H1 (cell line): ENCODE measurements around the gene ITPK1. TPM values are rescaled to one million over a fixed set of nuclear protein-coding genes. Genes with fewer than 3 reads are reported as not detected.

Experiments used
- CTCF ChIA-PET: fragments of 300-600 bp; sonication (Branson Sonifier 250); formaldehyde crosslinking; loops from one replicate; lab custom pipeline; 2021; ENCODE audit not compliant: partially characterized antibody; lab: Charles Lee
- POLR2A ChIA-PET: fragments of 300-600 bp; sonication (Branson Sonifier 250); formaldehyde crosslinking; loops from one replicate; lab custom pipeline; 2021; ENCODE audit warnings: inconsistent platforms; ENCODE audit not compliant: partially characterized antibody; lab: Charles Lee
- DNase-seq, 2 experiments: peaks; one replicate each; pipeline versions ENCODE4 v3.0.0 to v3.0.0-alpha.2; 2010 to 2022; ENCODE audit warnings: low spot score in 2 of 2, low read depth in 1 of 2, mixed read lengths in 1 of 2
- FAIRE-seq: peaks from 2 replicates; lab custom pipeline; 2011; peaks lifted over from hg19 to GRCh38; lab: Jason Lieb, UNC
- H2AFZ ChIP-seq: 2 replicates; pipeline ENCODE4 v1.8.1; 2012; ENCODE audit warnings: low read length, inconsistent platforms
- H2AK5ac ChIP-seq: 2 replicates; pipeline ENCODE4 v1.6.1; 2013; ENCODE audit warnings: low read depth, low read length
- H2BK120ac ChIP-seq: replicated peaks from 2 replicates; pipeline ENCODE3; 2013; ENCODE audit warnings: low read depth, low read length, inconsistent platforms
- H2BK12ac ChIP-seq: 2 replicates; pipeline ENCODE4 v1.6.1; 2013; ENCODE audit warnings: low read depth, low read length
- H2BK15ac ChIP-seq: 2 replicates; pipeline ENCODE4 v1.6.1; 2013; ENCODE audit warnings: low read length
- H2BK20ac ChIP-seq: 2 replicates; pipeline ENCODE4 v1.6.1; 2013; ENCODE audit warnings: low read length
- H2BK5ac ChIP-seq: 2 replicates; pipeline ENCODE4 v1.6.1; 2013; ENCODE audit warnings: low read depth, low read length
- H3K14ac ChIP-seq: 2 replicates; pipeline ENCODE4 v1.6.1; 2013; ENCODE audit warnings: inconsistent platforms; ENCODE audit not compliant: insufficient read length
- H3K18ac ChIP-seq: 2 replicates; pipeline ENCODE4 v1.6.1; 2013; ENCODE audit warnings: low read length; ENCODE audit errors: extremely low read depth
- H3K23ac ChIP-seq: 2 replicates; pipeline ENCODE4 v1.6.1; 2013; ENCODE audit warnings: inconsistent platforms; ENCODE audit not compliant: insufficient read length
- H3K23me2 ChIP-seq: 2 replicates; pipeline ENCODE4 v1.6.1; 2013; ENCODE audit warnings: low read depth, low read length
- H3K27ac ChIP-seq: 2 replicates; pipeline ENCODE4 v1.6.1; 2011; ENCODE audit warnings: low read depth, low read length, inconsistent platforms
- H3K27me3 ChIP-seq, 4 experiments: replicated peaks in 1 of 4; 1 replicate in 1 of 4; 2 replicates in 3 of 4; pipeline versions ENCODE4 v1.6.1 to v1.8.1; 2011 to 2013; ENCODE audit warnings: low read length in 3 of 4, mild to moderate bottlenecking in 3 of 4, inconsistent platforms in 2 of 4, mixed read lengths in 2 of 4, moderate library complexity in 1 of 4; ENCODE audit not compliant: control insufficient read depth in 3 of 4, insufficient read depth in 3 of 4; ENCODE audit errors: extremely low read depth in 1 of 4
- H3K36me3 ChIP-seq, 4 experiments: 2 replicates each; pipeline versions ENCODE4 v1.6.1 to v1.8.1; 2011 to 2013; ENCODE audit warnings: mild to moderate bottlenecking in 4 of 4, low read length in 3 of 4, moderate library complexity in 2 of 4, control low read depth in 1 of 4, inconsistent platforms in 1 of 4; ENCODE audit not compliant: insufficient read depth in 4 of 4, control insufficient read depth in 2 of 4
- H3K4ac ChIP-seq: replicated peaks from 2 replicates; pipeline ENCODE3; 2013; ENCODE audit warnings: low read length, low read depth, mixed read lengths, inconsistent platforms; ENCODE audit not compliant: insufficient read length
- H3K4me1 ChIP-seq, 4 experiments: replicated peaks in 1 of 4; 1 replicate in 1 of 4; 2 replicates in 3 of 4; pipeline versions ENCODE4 v1.6.1 to v1.8.1; 2011 to 2013; ENCODE audit warnings: low read length in 3 of 4, inconsistent platforms in 2 of 4, mixed read lengths in 1 of 4; ENCODE audit not compliant: insufficient read depth in 4 of 4, control insufficient read depth in 3 of 4
- H3K4me2 ChIP-seq, 2 experiments: 2 replicates each; pipeline versions ENCODE4 v1.6.1 to v1.8.1; 2011 to 2013; ENCODE audit warnings: low read depth in 2 of 2, low read length in 2 of 2, control low read depth in 1 of 2, inconsistent platforms in 1 of 2, mild to moderate bottlenecking in 1 of 2; ENCODE audit not compliant: insufficient read depth in 1 of 2
- H3K4me3 ChIP-seq, 4 experiments: fragments of 200-600, 300-600 bp in 1 of 4; sonication (generic), shearing (Covaris generic), sonication (Bioruptor Twin) in 1 of 4; 2 replicates each; pipeline versions ENCODE4 v1.5.1 to v1.8.1; 2011 to 2016; ENCODE audit warnings: low read length in 4 of 4, low read depth in 3 of 4, control low read depth in 2 of 4, inconsistent platforms in 2 of 4, mild to moderate bottlenecking in 2 of 4, mixed read lengths in 1 of 4, moderate library complexity in 1 of 4; ENCODE audit not compliant: insufficient read depth in 2 of 4; ENCODE audit errors: extremely low read depth in 1 of 4
- H3K56ac ChIP-seq: replicated peaks from 2 replicates; pipeline ENCODE3; 2013; ENCODE audit warnings: low read depth, mild to moderate bottlenecking, mixed read lengths, low read length, inconsistent platforms; ENCODE audit not compliant: insufficient read length
- H3K79me1 ChIP-seq: 2 replicates; pipeline ENCODE4 v1.6.1; 2013; ENCODE audit warnings: low read depth, low read length, control low read depth
- H3K79me2 ChIP-seq, 2 experiments: 2 replicates each; pipeline versions ENCODE4 v1.6.1 to v1.8.1; 2012 to 2013; ENCODE audit warnings: low read length in 2 of 2, mild to moderate bottlenecking in 2 of 2, inconsistent platforms in 1 of 2; ENCODE audit not compliant: insufficient read depth in 2 of 2, control insufficient read depth in 1 of 2
- H3K9ac ChIP-seq, 4 experiments: replicated peaks in 1 of 4; 1 replicate in 1 of 4; 2 replicates in 3 of 4; pipeline versions ENCODE4 v1.6.1 to v1.8.1; 2011 to 2013; ENCODE audit warnings: low read depth in 3 of 4, low read length in 3 of 4, control low read depth in 2 of 4, mild to moderate bottlenecking in 2 of 4, moderate library complexity in 2 of 4, inconsistent platforms in 1 of 4; ENCODE audit errors: extremely low read depth in 1 of 4
- H3K9me3 ChIP-seq, 2 experiments: 2 replicates each; pipeline versions ENCODE4 v1.6.1 to v1.8.1; 2012 to 2013; ENCODE audit warnings: mild to moderate bottlenecking in 2 of 2, moderate library complexity in 2 of 2, control low read depth in 1 of 2, inconsistent platforms in 1 of 2, low read depth in 1 of 2, low read length in 1 of 2, mixed read lengths in 1 of 2; ENCODE audit not compliant: insufficient read depth in 2 of 2
- H4K20me1 ChIP-seq, 2 experiments: replicated peaks in 1 of 2; 2 replicates each; pipeline versions ENCODE3 to v1.8.1; 2011 to 2013; ENCODE audit warnings: inconsistent platforms in 2 of 2, low read length in 2 of 2, mild to moderate bottlenecking in 1 of 2; ENCODE audit not compliant: insufficient read depth in 2 of 2, control insufficient read depth in 1 of 2
- H4K5ac ChIP-seq: 2 replicates; pipeline ENCODE4 v1.6.1; 2013; ENCODE audit warnings: low read length, low read depth, mixed read lengths, inconsistent platforms; ENCODE audit not compliant: insufficient read length
- H4K8ac ChIP-seq: 2 replicates; pipeline ENCODE4 v1.8.0; 2013; ENCODE audit warnings: mild to moderate bottlenecking, moderate library complexity, low read length, inconsistent platforms; ENCODE audit not compliant: insufficient read depth; ENCODE audit errors: extremely low read depth
- H4K91ac ChIP-seq: replicated peaks from 2 replicates; pipeline ENCODE3; 2013; ENCODE audit warnings: low read length, mixed read lengths, inconsistent platforms; ENCODE audit not compliant: insufficient read length
- ASH2L ChIP-seq: fragments of 200-600, 300-600 bp; sonication (generic); IDR thresholded peaks from one replicate; pipeline ENCODE4 v1.7.1; 2017; ENCODE audit warnings: low read length
- ATF2 ChIP-seq: IDR thresholded peaks from 2 replicates; pipeline ENCODE4 v1.6.1; 2012; ENCODE audit warnings: low read length, inconsistent platforms
- CTCF ChIP-seq, 3 experiments: IDR thresholded peaks; 1 replicate in 2 of 3; 2 replicates in 1 of 3; pipeline versions ENCODE4 v1.5.1 to v1.6.1; 2011; ENCODE audit warnings: low read length in 3 of 3, mild to moderate bottlenecking in 3 of 3, inconsistent platforms in 2 of 3, low read depth in 1 of 3, moderate library complexity in 1 of 3; ENCODE audit not compliant: insufficient read depth in 1 of 3; ENCODE audit errors: control extremely low read depth in 1 of 3
- E2F6 ChIP-seq: IDR thresholded peaks from 2 replicates; pipeline ENCODE4 v1.6.1; 2012; ENCODE audit warnings: inconsistent platforms
- RAD21 ChIP-seq, 2 experiments: IDR thresholded peaks in 1 of 2; conservative IDR thresholded peaks in 1 of 2; 2 replicates each; pipeline ENCODE4 v1.6.1; 2011; ENCODE audit warnings: low read depth in 2 of 2, low read length in 2 of 2, improper control_type of control experiment in 1 of 2, inconsistent platforms in 1 of 2, mild to moderate bottlenecking in 1 of 2, moderate library complexity in 1 of 2
- SP1 ChIP-seq: IDR thresholded peaks from 2 replicates; pipeline ENCODE4 v1.6.1; 2011; ENCODE audit warnings: low read depth, low read length
- YY1 ChIP-seq: IDR thresholded peaks from 2 replicates; pipeline ENCODE4 v1.6.1; 2011; ENCODE audit warnings: low read depth, mild to moderate bottlenecking, low read length
- WGBS, 2 experiments: shearing (Covaris generic) in 1 of 2; methylation state at CpG; one replicate each; pipeline versions ENCODE4 v1.1.6 to v1.1.7; 2013 to 2015; ENCODE audit warnings: low lambda C conversion rate in 2 of 2, mixed read lengths in 2 of 2, inconsistent platforms in 1 of 2, low coverage in 1 of 2, missing lambda C conversion rate in 1 of 2; ENCODE audit not compliant: insufficient replicate concordance in 2 of 2, insufficient coverage in 1 of 2, insufficient read length in 1 of 2; ENCODE audit errors: extremely low coverage in 1 of 2, missing lambda C conversion rate in 1 of 2; 5-methylcytosine and 5-hydroxymethylcytosine counted together
- polyA plus RNA-seq, 7 experiments: library from polyadenylated mRNA; depleted of rRNA in 3 of 7; stranded (reverse) in 5 of 7; unstranded in 2 of 7; fragments of >200 nt in 5 of 7; fragments of 200-250 nt in 2 of 7; gene quantifications; 1 replicate in 5 of 7; 2 replicates in 1 of 7; 4 replicates in 1 of 7; pipeline versions ENCODE4 v1.2.1 to v1.2.3, GENCODE V29; 2011 to 2013; ENCODE audit warnings: missing spikeins in 2 of 7, mixed read lengths in 2 of 7
- total RNA-seq: library from RNA; stranded (reverse); fragmentation: NEBNext Ultra II Directional; extraction: Animal tissue kit (Norgen Biotek cat#: 25700); gene quantifications from 2 replicates; pipeline ENCODE4 v1.2.1, GENCODE V29; 2021

The ITPK1 gene
- total and polyA plus RNA-seq, 2 of the 8 experiments (the other 6 are each of a cell fraction or from before 2014, with no cell fraction given), result 108 to 143 TPM

GRCh38 chr14:93160353-93160801 is 44.7 kb upstream of the ITPK1 start:
- H4K8ac ChIP-seq, result no peak overlapping the region
- H2BK20ac ChIP-seq, result peak overlapping the region; percentile 86; the same call in 1 of the 2 replicates
- no peaks in the 10 kb centered on the region for H3K23me2 ChIP-seq
- H2BK5ac ChIP-seq, result no peak overlapping the region; the same call in 1 of the 2 replicates
- no peaks in the 10 kb centered on the region for H4K20me1 ChIP-seq
- ChIA-PET CTCF (interaction anchor here (0.6 to 3.3 kb wide), 23 partner anchors 14 to 381 kb away, joined by 3 to 48 read pairs (median 3); partner anchors contain the start of genes GON7 and UBR7), POLR2A (interaction anchor here (0.8 kb wide), 1 partner anchor 33 kb away, joined by 3 read pairs; no protein-coding TSS in a partner anchor)
- H3K4me3 ChIP-seq, result no peak overlapping the region
- H3K4ac ChIP-seq, result no peak overlapping the region
- 39% methylated on average over 4 of the region's 4 CpGs; no CpG with 5 or more reads in 1 of the 2 experiments for WGBS, 2 experiments
- peak overlapping the region; percentile 81; the same call in 1 of the 2 replicates for H2AFZ ChIP-seq
- H3K4me2 ChIP-seq, result no peak overlapping the region
- H3K4me1 ChIP-seq, result no peaks in the 10 kb centered on the region; a peak in 3 of 7 replicates
- no peak overlapping the region for H4K5ac ChIP-seq
- no peak overlapping the region for H2BK15ac ChIP-seq
- H3K27me3 ChIP-seq, result no peaks in the 10 kb centered on the region
- no peak overlapping the region for H3K23ac ChIP-seq
- no peak for DNase-seq
- H3K79me2 ChIP-seq, result no peaks in the 10 kb centered on the region
- no peaks in the 10 kb centered on the region for H3K79me1 ChIP-seq
- H3K9me3 ChIP-seq, result no peaks in the 10 kb centered on the region
- H3K14ac ChIP-seq, result no peak overlapping the region
- no peaks in the 10 kb centered on the region for H3K36me3 ChIP-seq
- no peak overlapping the region; a peak in 1 of 7 replicates for H3K9ac ChIP-seq
- H2BK12ac ChIP-seq, result 0 out of 2 replicates have a peak overlapping the region, but pooled peaks have one; percentile 80
- H2AK5ac ChIP-seq, result peak overlapping the region; percentile 82; the same call in 1 of the 2 replicates
- H3K27ac ChIP-seq, result no peak overlapping the region
- no peak overlapping the region for H3K18ac ChIP-seq
- no peak overlapping the region for H4K91ac ChIP-seq
- no peak overlapping the region for H2BK120ac ChIP-seq
- no peak overlapping the region for H3K56ac ChIP-seq
- no peak for FAIRE-seq
- TF ChIP-seq E2F6 (no peak), RAD21 (IDR thresholded peaks at IDR 0.05 in 1 of 2, conservative IDR thresholded peaks at IDR 0.05 in 1 of 2; ENCODE audit: low read depth in 2 of 2, low read length in 2 of 2) (peak; percentile 64 to 75), YY1 (0 out of 2 replicates have a peak, but pooled peaks have one; percentile 22), ASH2L (peak; percentile 58), SP1 (0 out of 2 replicates have a peak, but pooled peaks have one; percentile 44), ATF2 (no peak), CTCF (IDR thresholded peaks at IDR 0.05; ENCODE audit: control extremely low read depth in 1 of 3, insufficient read depth in 1 of 3, low read depth in 1 of 3, low read length in 3 of 3) (peak; percentile 53 to 61 (median 58))
